HepG2 (cell line): ENCODE results near the gene NXN. TPM values are rescaled to one million over a fixed set of nuclear protein-coding genes. Genes with fewer than 3 reads are reported as not detected.
A peak's percentile ranks its signal among the peaks of the same experiment; 100 is the strongest.

Source experiments
- ARID2 ChIP-seq: sonication (generic); formaldehyde crosslinking; IDR thresholded peaks from 2 replicates; pipeline ENCODE4 v1.8.1; 2022; ENCODE audit warnings: mild to moderate bottlenecking, missing genetic modification reagents, borderline replicate concordance
- ASH2L ChIP-seq: fragments of 300-600, 200-600 bp; sonication (generic); IDR thresholded peaks from 2 replicates; pipeline ENCODE4 v1.7.0; 2017; ENCODE audit warnings: low read depth, mild to moderate bottlenecking, moderate library complexity, mixed read lengths, low read length; ENCODE audit not compliant: insufficient read length
- CEBPB ChIP-seq: IDR thresholded peaks from 2 replicates; pipeline ENCODE4 v1.6.1; 2011; ENCODE audit warnings: low read depth, low read length, improper control_type of control experiment, borderline replicate concordance
- DPF2 ChIP-seq: sonication (generic); formaldehyde crosslinking; IDR thresholded peaks from 2 replicates; pipeline ENCODE4 v1.4.0; 2020; ENCODE audit warnings: mild to moderate bottlenecking, low read depth, missing genetic modification reagents, borderline replicate concordance
- EP300 ChIP-seq, 3 experiments: sonication (generic) in 1 of 3; formaldehyde crosslinking in 1 of 3; IDR thresholded peaks; 2 replicates each; pipeline versions ENCODE4 v1.5.1 to v1.6.1; 2011 to 2020; ENCODE audit warnings: low read depth in 2 of 3, low read length in 2 of 3, borderline replicate concordance in 1 of 3, improper control_type of control experiment in 1 of 3, mild to moderate bottlenecking in 1 of 3, missing genetic modification reagents in 1 of 3, moderate library complexity in 1 of 3
- ETV5 ChIP-seq: IDR thresholded peaks from 2 replicates; pipeline ENCODE4 v1.6.1; 2018; ENCODE audit warnings: missing biosample characterization, missing genetic modification reagents, inconsistent platforms, borderline replicate concordance
- FOXA3 ChIP-seq: IDR thresholded peaks from 2 replicates; pipeline ENCODE4 v1.6.1; 2016; ENCODE audit warnings: missing genetic modification reagents, missing compliant biosample characterization
- FOXO1 ChIP-seq: sonication (generic); formaldehyde crosslinking; IDR thresholded peaks from 2 replicates; pipeline ENCODE4 v1.4.0; 2020; ENCODE audit warnings: missing genetic modification reagents
- FOXO4 ChIP-seq: sonication (generic); formaldehyde crosslinking; conservative IDR thresholded peaks from 2 replicates; pipeline ENCODE4 v1.8.1; 2023; ENCODE audit warnings: missing genetic modification reagents
- GATAD1 ChIP-seq: IDR thresholded peaks from 2 replicates; pipeline ENCODE4 v1.6.1; 2016; ENCODE audit warnings: missing genetic modification reagents, missing compliant biosample characterization
- KDM5B ChIP-seq: sonication (generic); formaldehyde crosslinking; IDR thresholded peaks from 2 replicates; pipeline ENCODE4 v1.4.0; 2020; ENCODE audit warnings: missing genetic modification reagents, mild to moderate bottlenecking, borderline replicate concordance
- MED1 ChIP-seq: sonication (generic); formaldehyde crosslinking; IDR thresholded peaks from 2 replicates; pipeline ENCODE4 v1.4.0; 2020; ENCODE audit warnings: missing genetic modification reagents
- NFKB2 ChIP-seq: sonication (generic); formaldehyde crosslinking; IDR thresholded peaks from 2 replicates; pipeline ENCODE4 v1.4.0; 2020; ENCODE audit warnings: missing genetic modification reagents, borderline replicate concordance
- NFRKB ChIP-seq: fragments of 450-650 bp; IDR thresholded peaks from 2 replicates; pipeline ENCODE4 v1.6.1; 2017
- SAP130 ChIP-seq: IDR thresholded peaks from 2 replicates; pipeline ENCODE4 v1.6.1; 2016; ENCODE audit warnings: low read depth
- TEAD3 ChIP-seq: optimal IDR thresholded peaks from 2 replicates; pipeline ENCODE3; 2016; ENCODE audit warnings: borderline replicate concordance
- XRCC5 ChIP-seq: fragments of 200-400 bp; formaldehyde crosslinking; optimal IDR thresholded peaks from 2 replicates; pipeline ENCODE3; 2017; ENCODE audit warnings: mild to moderate bottlenecking, low read length
- YY1 ChIP-seq: IDR thresholded peaks from 2 replicates; pipeline ENCODE4 v1.6.1; 2011; ENCODE audit warnings: low read length, low read depth, moderate library complexity, mild to moderate bottlenecking; ENCODE audit not compliant: insufficient read depth, insufficient replicate concordance
- ZFP36 ChIP-seq: fragments of 150-350 bp; IDR thresholded peaks from 2 replicates; pipeline ENCODE4 v1.6.1; 2018; ENCODE audit warnings: borderline replicate concordance, low read length, low read depth; ENCODE audit not compliant: partially characterized antibody
- ZNF280D ChIP-seq: sonication (generic); formaldehyde crosslinking; IDR thresholded peaks from 2 replicates; pipeline ENCODE4 v1.5.1; 2020; ENCODE audit warnings: mild to moderate bottlenecking, missing genetic modification reagents
- ZNF510 ChIP-seq: sonication (generic); formaldehyde crosslinking; IDR thresholded peaks from 2 replicates; pipeline ENCODE4 v1.4.0; 2020; ENCODE audit warnings: low read depth, mild to moderate bottlenecking, missing genetic modification reagents
- ZNF562 ChIP-seq: sonication (generic); formaldehyde crosslinking; IDR thresholded peaks from 2 replicates; pipeline ENCODE4 v1.8.0; 2022; ENCODE audit warnings: missing genetic modification reagents, borderline replicate concordance
- ZNF576 ChIP-seq: sonication (generic); formaldehyde crosslinking; IDR thresholded peaks from 2 replicates; pipeline ENCODE4 v1.4.0; 2020; ENCODE audit warnings: mild to moderate bottlenecking, missing genetic modification reagents
- ZNF747 ChIP-seq: sonication (generic); formaldehyde crosslinking; IDR thresholded peaks from 2 replicates; pipeline ENCODE4 v1.8.1; 2023; ENCODE audit warnings: missing genetic modification reagents, mild to moderate bottlenecking, borderline replicate concordance
- ZNF788 ChIP-seq: sonication (generic); formaldehyde crosslinking; IDR thresholded peaks from 2 replicates; pipeline ENCODE4 v1.5.0; 2020; ENCODE audit warnings: mild to moderate bottlenecking, missing genetic modification reagents, borderline replicate concordance
- ZSCAN31 ChIP-seq: sonication (generic); formaldehyde crosslinking; IDR thresholded peaks from 2 replicates; pipeline ENCODE4 v1.5.0; 2020; ENCODE audit warnings: low read depth, mild to moderate bottlenecking, missing genetic modification reagents
- polyA plus RNA-seq, 8 experiments: library from polyadenylated mRNA; depleted of rRNA in 3 of 8; stranded (reverse) in 7 of 8; unstranded in 1 of 8; fragments of >200 nt; fragmentation: Illumina TruSeq in 4 of 8; extraction: Trizol in 4 of 8; gene quantifications; 2 replicates each; pipeline versions ENCODE4 v1.2.1 to v1.2.3, GENCODE V29; 2011 to 2016; ENCODE audit warnings: low read depth in 4 of 8, missing spikeins in 1 of 8, mixed read lengths in 1 of 8; ENCODE audit not compliant: insufficient read depth in 1 of 8
- total RNA-seq, 5 experiments: library from RNA; depleted of rRNA; stranded (reverse); fragments of >200 nt; fragmentation: Illumina TruSeq; extraction: Trizol; gene quantifications; 2 replicates each; pipeline ENCODE4 v1.2.3, GENCODE V29; 2016; ENCODE audit warnings: low read depth in 1 of 5

NXN gene
- total and polyA plus RNA-seq, 2 of the 13 experiments (the other 11 are each of a cell fraction or from before 2014, with no cell fraction given): 22.2 to 24.3 TPM

- TF ChIP-seq EP300 (IDR thresholded peaks at IDR 0.05; ENCODE audit: low read depth in 2 of 2, low read length in 2 of 2) (peak in 1 of 2 experiments; percentile 19; a peak in 1 of 4 replicates), EP300 (CRISPR knock-in tag; IDR thresholded peaks at IDR 0.05; ENCODE audit: borderline replicate concordance) (0 out of 2 replicates have a peak, but pooled peaks have one; percentile 16), TEAD3 (CRISPR knock-in tag) (peak; percentile 54), KDM5B (no peak), FOXA3 (peak; percentile 15; the same call in 1 of the 2 replicates), NFRKB (no peak), XRCC5 (no peak), ZNF788 (CRISPR knock-in tag) (0 out of 2 replicates have a peak, but pooled peaks have one; percentile 48), ZNF747 (CRISPR knock-in tag) (0 out of 2 replicates have a peak, but pooled peaks have one; percentile 29), DPF2 (CRISPR knock-in tag) (no peak), ZNF510 (no peak), GATAD1 (CRISPR knock-in tag) (no peak), SAP130 (CRISPR knock-in tag) (0 out of 2 replicates have a peak, but pooled peaks have one; percentile 10), NFKB2 (CRISPR knock-in tag) (no peak), MED1 (peak; percentile 19; the same call in 1 of the 2 replicates), ETV5 (CRISPR knock-in tag) (peak; percentile 38; the same call in 1 of the 2 replicates), ZSCAN31 (CRISPR knock-in tag) (no peak), FOXO4 (CRISPR knock-in tag) (no peak), ZNF576 (CRISPR knock-in tag) (no peak), FOXO1 (peak; percentile 32; the same call in 1 of the 2 replicates), YY1 (no peak), ZNF280D (no peak), CEBPB (no peak), ASH2L (peak; percentile 26), ARID2 (CRISPR knock-in tag) (no peak), ZNF562 (no peak), ZFP36 (no peak)
Measured at GRCh38 chr17:986322-986929, 6.8 kb upstream of the NXN start (continued).
